ENCODE data around the gene CUTC. TPM values are rescaled to one million over a fixed set of nuclear protein-coding genes. Genes with fewer than 3 reads are reported as not detected.

CUTC gene
- total RNA-seq, 1 experiment from 2014 or later: 53.6 TPM

GRCh38 chr10:99760321-99760720 is 28.3 kb downstream of the CUTC start:
- DNase-seq (ENCODE audit: low read depth, low spot score): no peak
- no peak overlapping the region for H2AFZ ChIP-seq (ENCODE audit: low read depth, low read length, poor library complexity, severe bottlenecking)
- H3K4me2 ChIP-seq (ENCODE audit: low read length): peak overlapping the region; percentile 58
- H3K9ac ChIP-seq (ENCODE audit: low read length): peak overlapping the region; percentile 41
- peak overlapping the region in 1 of 2 experiments; percentile 19; a peak in 1 of 4 replicates for H3K4me3 ChIP-seq (replicated peaks in 1 of 2; ENCODE audit: low read depth in 1 of 2, low read length in 2 of 2)
- H3K4me1 ChIP-seq (ENCODE audit: control insufficient read depth in 1 of 2, insufficient read depth in 2 of 2, low read length in 2 of 2): peaks cover 42 to 67% of the 10 kb centered on the region in 2 experiments
- no peaks in the 10 kb centered on the region for H4K20me1 ChIP-seq (ENCODE audit: insufficient read depth)
- H3K27ac ChIP-seq (ENCODE audit: low read depth, low read length): peak overlapping the region; percentile 97
- ChIA-PET RAD21 (ENCODE audit: low non-redundant PET in 1 of 2, low total read pairs in 2 of 2, uncharacterized antibody in 2 of 2, unreplicated experiment in 2 of 2) (no interaction called here), CTCF (interaction anchor here (1.0 kb wide), 1 partner anchor 19 kb away, joined by 3 read pairs; no protein-coding TSS in a partner anchor), POLR2A (interaction anchor here (1.7 kb wide), 1 partner anchor 17 kb away, joined by 5 read pairs; no protein-coding TSS in a partner anchor)
- no peak for TF ChIP-seq ATF3 (IDR thresholded peaks at IDR 0.05)
- peak; percentile 17; the same call in 1 of the 2 replicates for TF ChIP-seq ZFX (IDR thresholded peaks at IDR 0.05)
- peak; percentile 70 for ATAC-seq
- no TSS peak for BruUV-seq (replicated peaks)
- no peaks in the 10 kb centered on the region for H3K79me2 ChIP-seq (ENCODE audit: insufficient read depth, low read length)
- intact Hi-C loops (cut with micrococcal nuclease): no loop called here
- no peaks in the 10 kb centered on the region for H3K9me3 ChIP-seq (ENCODE audit: control insufficient read depth in 1 of 2, insufficient read depth in 1 of 2, low read depth in 1 of 2, low read length in 2 of 2)
- H3K9me2 ChIP-seq (ENCODE audit: insufficient read depth): no peaks in the 10 kb centered on the region
- H3K36me3 ChIP-seq (ENCODE audit: control insufficient read depth in 1 of 2, insufficient read depth in 2 of 2, low read length in 2 of 2): peaks cover 32 to 34% of the 10 kb centered on the region in 2 experiments
- H3K27me3 ChIP-seq (ENCODE audit: insufficient read depth, low read length): no peaks in the 10 kb centered on the region

- BruUV-seq (replicated peaks): no TSS peak
- Histone ChIP-seq H3K27ac (ENCODE audit: low read depth, low read length) (peak overlapping the region; percentile 97), H3K9ac (ENCODE audit: low read length) (peak overlapping the region; percentile 41), H2AFZ (ENCODE audit: low read depth, low read length, poor library complexity, severe bottlenecking) (no peak overlapping the region), H3K27me3 (ENCODE audit: insufficient read depth, low read length) (no peaks in the 10 kb centered on the region), H3K36me3 (ENCODE audit: control insufficient read depth in 1 of 2, insufficient read depth in 2 of 2, low read length in 2 of 2) (peaks cover 22 to 24% of the 10 kb centered on the region in 2 experiments), H3K9me2 (ENCODE audit: insufficient read depth) (no peaks in the 10 kb centered on the region), H4K20me1 (ENCODE audit: insufficient read depth) (no peaks in the 10 kb centered on the region), H3K4me3 (replicated peaks in 1 of 2; ENCODE audit: low read depth in 1 of 2, low read length in 2 of 2) (peak overlapping the region in 1 of 2 experiments; percentile 19; a peak in 2 of 4 replicates), H3K4me1 (ENCODE audit: control insufficient read depth in 1 of 2, insufficient read depth in 2 of 2, low read length in 2 of 2) (peaks cover 42 to 65% of the 10 kb centered on the region in 2 experiments), H3K9me3 (ENCODE audit: control insufficient read depth in 1 of 2, insufficient read depth in 1 of 2, low read depth in 1 of 2, low read length in 2 of 2) (no peaks in the 10 kb centered on the region), H3K79me2 (ENCODE audit: insufficient read depth, low read length) (no peaks in the 10 kb centered on the region), H3K4me2 (ENCODE audit: low read length) (peak overlapping the region; percentile 58)
- peak; percentile 15 for ATAC-seq
- ChIA-PET RAD21 (ENCODE audit: low non-redundant PET in 1 of 2, low total read pairs in 2 of 2, uncharacterized antibody in 2 of 2, unreplicated experiment in 2 of 2) (no interaction called here), CTCF (interaction anchor here (1.0 kb wide), 1 partner anchor 20 kb away, joined by 3 read pairs; no protein-coding TSS in a partner anchor), POLR2A (no interaction called here)
- DNase-seq (ENCODE audit: low read depth, low spot score): no peak
- no peak for TF ChIP-seq SIN3A (IDR thresholded peaks at IDR 0.05; ENCODE audit: low read depth)
- no peak for TF ChIP-seq YY1 (IDR thresholded peaks at IDR 0.05; ENCODE audit: extremely low read depth, insufficient replicate concordance, low read depth, low read length)
- no peak for TF ChIP-seq TCF7L2 (IDR thresholded peaks at IDR 0.05; ENCODE audit: borderline replicate concordance, extremely low read depth, insufficient read depth, insufficient read length)
- no peak for TF ChIP-seq POLR2A (IDR thresholded peaks at IDR 0.05; ENCODE audit: borderline replicate concordance, extremely low read depth, insufficient read depth, insufficient read length)
- no peak for TF ChIP-seq CTCF (IDR thresholded peaks at IDR 0.05 in 2 of 3, conservative IDR thresholded peaks at IDR 0.05 in 1 of 3; ENCODE audit: borderline replicate concordance in 1 of 3, insufficient read depth in 1 of 3, low read depth in 2 of 3, low read length in 2 of 3)
- TF ChIP-seq ZFX (IDR thresholded peaks at IDR 0.05): no peak
- intact Hi-C loops (cut with micrococcal nuclease): no loop called here
Observed at GRCh38 chr10:99761365-99761764, 29.3 kb downstream of the CUTC start.

All from HCT116 (cell line).